Measurements from ENCODE around the gene MCOLN3.
"Not testable (repeated sequence)": the region's sequence is repeated elsewhere in the genome, so short reads cannot be mapped to it uniquely, and the experiment has no call there.

Gene MCOLN3

DNA sequence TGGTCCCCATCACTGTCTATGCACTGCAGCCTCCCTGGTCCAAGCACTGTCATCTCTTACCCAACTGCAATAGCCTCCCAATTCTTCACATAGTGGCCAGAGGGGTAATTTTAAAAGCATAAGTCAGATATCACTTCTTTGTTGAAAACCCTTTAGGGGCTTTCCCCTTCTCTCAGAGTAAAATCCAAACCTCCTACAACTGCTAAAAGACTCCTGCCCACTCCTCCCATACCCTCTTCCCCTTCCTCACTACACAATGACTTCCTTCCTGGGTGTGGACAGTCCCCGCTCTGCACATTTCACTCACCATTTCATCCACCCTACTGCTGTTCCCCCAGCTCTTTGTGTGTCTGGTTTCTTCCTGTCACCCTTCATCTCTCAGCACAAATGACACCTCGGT, 59.7 kb downstream of the MCOLN3 start:
- DNase-seq = no peak

DNA sequence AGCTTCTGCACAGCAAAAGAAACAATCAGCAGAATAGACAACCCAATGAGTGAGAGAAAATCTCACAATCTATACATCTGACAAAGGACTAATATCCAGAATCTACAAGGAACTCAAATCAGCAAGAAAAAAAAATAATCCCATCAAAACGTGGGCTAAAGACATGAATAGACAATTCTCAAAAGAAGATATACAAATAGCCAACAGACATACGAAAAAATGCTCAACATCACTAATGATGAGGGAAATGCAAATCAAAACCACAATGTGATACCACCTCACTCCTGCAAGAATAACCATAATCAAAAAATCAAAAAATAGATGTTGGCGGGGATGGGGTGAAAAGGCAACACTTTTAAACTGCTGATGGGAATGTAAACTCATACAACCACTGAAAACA, 61.7 kb downstream of the MCOLN3 start:
- not testable (repeated sequence) for DNase-seq

DNA sequence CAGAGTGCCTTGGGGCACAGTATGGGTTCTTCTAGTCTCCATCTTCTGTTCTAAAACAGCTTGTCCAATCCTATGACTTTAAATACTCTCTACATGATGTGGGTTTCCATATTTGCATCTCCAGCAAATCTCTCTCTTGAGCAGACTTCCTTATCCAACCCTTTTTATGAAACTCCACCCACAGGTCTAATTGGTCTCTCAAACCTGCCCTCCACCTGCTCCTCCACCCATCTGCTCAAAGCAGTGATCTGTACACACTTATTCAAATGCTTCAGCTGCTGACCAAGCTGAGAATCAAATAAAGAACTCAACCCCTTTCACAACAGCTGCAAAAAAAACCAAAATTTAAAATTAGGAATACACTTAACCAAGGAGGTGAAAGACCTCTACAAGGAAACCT, 62.9 kb downstream of the MCOLN3 start:
- no peak for DNase-seq

DNA sequence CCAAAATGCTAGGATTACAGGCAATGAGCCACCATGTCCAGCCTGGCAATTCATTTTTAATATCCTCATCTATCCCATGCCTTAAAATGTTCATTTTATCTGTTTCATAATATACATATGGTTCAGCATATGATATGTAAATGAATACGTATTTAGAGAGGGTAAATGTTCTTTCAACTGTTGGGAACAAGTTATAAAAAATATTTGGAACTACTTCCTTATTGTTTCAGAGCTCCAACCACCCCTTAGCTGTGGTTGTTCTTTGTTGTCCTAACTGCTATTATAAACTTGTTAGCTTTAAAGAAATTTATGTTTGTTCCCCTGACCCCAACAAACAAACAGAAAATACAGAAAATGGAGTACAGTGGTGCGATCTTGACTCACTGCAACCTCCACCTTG, 65.9 kb downstream of the MCOLN3 start:
- no peak for DNase-seq

GRCh38 chr1:84975035-84975434, 73.3 kb downstream of the MCOLN3 start:
- no peak for DNase-seq

DNA sequence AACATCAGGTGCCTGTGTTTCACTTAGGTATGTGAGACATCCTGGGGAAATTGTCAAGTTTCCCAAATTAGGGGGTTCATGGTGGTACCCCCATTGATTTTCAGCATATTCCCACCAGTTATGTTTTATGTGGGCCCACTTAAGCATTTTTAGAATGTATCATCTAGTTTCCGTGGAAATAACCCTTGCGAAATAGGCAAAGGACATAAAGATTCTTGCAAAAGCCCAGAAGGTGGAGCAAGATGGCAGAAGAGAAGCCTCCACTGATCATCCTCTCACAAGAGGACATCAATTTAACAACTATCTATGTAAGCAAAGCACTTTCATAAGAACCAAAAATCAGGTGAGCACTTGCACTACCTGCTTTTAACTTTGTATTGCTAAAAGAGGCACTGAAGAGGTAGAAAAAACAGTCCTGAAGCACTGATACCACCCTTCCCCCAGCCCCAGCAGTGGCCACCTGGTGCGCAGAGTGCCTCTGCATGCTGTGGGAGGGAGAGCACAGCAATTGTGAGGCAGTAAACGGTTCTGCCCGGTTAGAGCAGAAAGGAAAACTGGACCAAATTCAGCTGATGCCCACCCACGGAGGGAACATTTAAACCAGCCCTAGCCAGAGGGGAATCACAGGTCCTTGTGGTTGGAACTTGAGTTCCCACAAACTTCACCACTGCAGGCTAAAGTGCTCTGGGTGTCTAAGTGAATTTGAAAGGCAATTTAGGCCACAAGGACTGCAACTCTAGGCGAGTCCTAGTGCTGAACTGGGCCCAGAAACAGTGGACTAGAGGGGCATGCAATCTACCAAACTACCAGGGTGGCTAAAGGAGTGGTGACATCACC, 74.6 kb downstream of the MCOLN3 start:
- DNase-seq = peak; percentile 10

- no peak for DNase-seq
Measured at GRCh38 chr1:84972377-84972987, 75.8 kb downstream of the MCOLN3 start.

DNA sequence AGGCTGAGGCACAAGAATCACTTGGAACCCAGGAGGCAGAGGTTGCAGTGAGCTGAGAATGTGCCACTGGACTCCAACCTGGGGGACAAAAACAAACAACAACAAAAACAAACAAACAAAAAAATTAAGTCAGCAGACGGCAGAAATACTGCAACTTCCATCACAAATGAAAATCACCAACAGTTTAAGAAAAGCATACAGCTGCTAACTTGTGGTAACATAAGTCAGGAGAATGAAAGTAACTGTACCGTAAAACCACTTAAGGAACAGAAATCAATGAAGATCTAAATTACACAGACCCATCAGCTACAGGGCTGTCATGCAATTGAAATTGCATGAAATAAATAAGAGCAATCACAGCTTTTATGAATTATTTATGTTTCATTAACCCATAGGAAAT, 76.3 kb downstream of the MCOLN3 start:
- no peak for DNase-seq

- no peak for DNase-seq
Measured at GRCh38 chr1:84969489-84970250, 78.6 kb downstream of the MCOLN3 start.

GRCh38 chr1:84968865-84969264, 79.4 kb downstream of the MCOLN3 start:
- no peak for DNase-seq

- DNase-seq = no peak
Measured at GRCh38 chr1:84968101-84968500, 80.2 kb downstream of the MCOLN3 start.

Measured in fibroblast of skin of abdomen (primary cell).